ENCODE data around the gene NOTO.

Gene NOTO

DNA sequence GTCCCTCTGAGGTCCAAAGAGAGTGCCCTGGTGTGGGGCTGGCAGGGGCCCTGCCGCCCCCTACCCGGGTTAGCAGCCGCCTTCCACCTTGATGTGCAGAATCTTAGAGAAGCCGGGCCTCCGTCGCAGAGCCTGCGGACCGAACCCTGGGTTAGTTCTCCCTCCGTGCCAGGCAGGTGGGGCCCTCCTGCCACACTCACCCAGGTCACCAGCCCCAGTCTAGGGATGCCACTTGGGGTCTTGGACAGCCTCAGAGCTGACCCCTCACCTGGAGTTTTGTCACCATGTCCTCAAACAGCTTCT, 56.5 kb downstream of the NOTO start:
- no peak for DNase-seq

DNA sequence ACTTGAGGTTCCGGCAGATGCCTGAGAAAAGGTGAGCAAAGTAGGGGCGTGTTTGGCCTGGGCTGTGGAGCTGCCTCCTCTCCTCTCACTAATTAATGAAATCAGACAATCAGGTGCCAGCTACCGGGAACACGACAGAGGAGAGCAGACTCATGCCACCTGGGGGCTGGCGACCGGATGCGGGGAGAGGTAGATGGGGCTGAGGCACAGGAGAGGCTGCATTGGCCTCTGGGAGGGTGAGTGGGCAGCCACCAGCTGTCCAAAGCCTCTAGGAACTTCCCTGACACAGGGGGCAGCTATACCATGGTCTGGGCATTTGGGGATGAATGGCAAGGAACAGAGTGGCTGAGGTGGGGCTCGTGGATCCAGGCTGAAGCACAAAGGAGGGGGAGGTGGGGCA, 56.9 kb downstream of the NOTO start:
- DNase-seq = no peak

DNA sequence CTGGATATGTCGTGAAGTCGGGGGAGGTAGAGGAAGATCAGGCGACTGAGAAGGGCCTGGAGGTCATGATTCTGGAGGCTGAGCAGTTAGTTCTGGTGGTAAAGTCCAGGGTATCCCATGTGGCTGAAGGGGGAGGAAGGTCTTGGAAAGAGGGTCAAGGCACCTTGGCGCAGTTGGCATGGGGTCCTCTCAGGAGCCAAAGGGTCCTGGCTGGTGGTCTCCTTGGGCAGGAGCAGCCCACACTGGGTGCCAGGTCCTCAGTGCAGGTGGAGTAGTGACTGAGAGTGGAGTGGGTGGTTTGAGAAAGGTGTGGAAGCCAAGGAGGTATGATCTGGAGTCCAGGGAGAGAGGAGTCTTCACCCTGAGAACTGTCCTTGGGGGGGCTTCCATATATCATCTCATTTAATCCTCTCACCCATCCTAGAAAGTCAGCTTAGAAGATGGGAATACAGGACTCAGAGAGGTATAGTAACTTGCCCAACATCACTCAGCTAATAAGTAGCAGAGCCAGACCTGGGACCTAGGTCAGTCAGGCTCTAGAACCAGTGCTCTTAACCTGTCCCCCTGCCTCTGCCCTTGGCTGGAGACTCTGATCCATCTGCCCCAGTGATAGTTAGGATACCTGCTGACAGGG, 57.4 kb downstream of the NOTO start:
- no peak for DNase-seq

DNA sequence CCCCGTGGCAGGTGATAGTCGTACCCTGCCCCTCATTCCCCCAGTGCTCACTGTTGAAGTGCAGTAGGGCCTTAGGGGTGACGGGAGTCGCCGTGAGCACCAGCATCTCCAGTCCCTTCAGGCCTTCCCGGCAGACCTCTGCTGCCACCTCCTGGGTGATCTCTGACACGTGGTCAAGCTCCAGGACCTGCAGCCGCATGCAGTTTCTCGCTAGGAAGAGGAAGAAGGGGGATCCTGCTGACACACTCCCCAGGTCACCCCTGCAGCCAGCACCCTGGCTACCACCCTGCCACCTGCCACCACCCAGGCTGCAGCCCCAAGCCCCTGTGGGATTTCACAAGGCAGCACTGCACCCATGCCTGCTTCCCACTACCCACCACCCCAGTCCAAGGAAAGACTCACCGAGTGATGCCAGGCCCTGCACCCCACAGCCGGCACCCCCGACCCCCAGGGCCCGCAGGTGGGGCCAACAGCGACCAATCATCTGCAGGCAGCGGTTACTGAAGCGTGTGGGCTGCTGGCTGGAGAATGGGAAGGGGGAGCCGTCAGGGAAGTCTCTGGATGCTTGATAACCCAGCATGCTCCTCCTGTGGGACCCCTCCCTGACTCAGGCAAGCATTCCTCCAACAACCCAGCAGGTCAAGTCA, 58.1 kb downstream of the NOTO start:
- peak; percentile 20 for DNase-seq

Data from midbrain (tissue), 1 donor.